ENCODE data around the gene HOXC10.

The HOXC10 gene

DNA sequence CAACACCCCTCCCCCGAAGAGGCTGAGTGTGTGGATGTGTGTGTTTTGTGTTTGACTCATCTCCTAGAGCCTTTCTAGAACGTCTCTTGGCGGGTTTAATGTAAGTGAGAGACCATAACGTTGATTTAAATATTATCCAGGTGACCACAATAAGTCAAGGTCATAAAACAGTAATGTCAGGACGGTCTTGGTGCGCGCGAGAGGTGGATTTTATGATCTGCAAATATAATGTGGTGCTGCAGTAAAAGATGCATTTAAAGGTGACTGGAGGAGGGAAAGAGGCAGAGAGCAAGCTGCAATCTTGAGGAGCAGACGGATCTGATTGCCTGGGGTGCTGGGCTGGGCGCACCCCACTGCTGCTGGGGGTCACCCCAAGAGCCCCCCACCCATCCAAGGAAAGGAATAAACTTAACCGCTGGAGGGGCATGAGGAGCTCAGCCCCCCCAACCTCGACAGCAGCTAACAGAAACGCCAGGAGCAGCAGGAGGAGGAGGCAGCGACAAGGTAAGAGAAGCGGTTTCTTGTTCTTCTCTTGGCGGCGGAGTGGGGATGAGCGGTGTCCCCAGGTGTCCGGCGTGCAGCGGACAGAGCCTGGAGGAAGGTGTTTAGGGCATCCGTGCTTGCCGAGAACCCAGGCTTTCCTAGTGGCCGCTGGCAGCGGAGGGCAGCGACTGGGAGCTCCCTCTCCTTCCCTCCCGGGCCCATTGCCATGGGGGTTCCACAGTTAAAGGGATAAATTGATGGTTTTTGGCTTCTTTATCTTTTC, 5.5 kb downstream of the HOXC10 start:
- H3K4me3 ChIP-seq (ENCODE audit: low read depth, low read length) = no peak overlapping the region
- no peak for DNase-seq (ENCODE audit: low read depth)
- TF ChIP-seq, protein P1, sequence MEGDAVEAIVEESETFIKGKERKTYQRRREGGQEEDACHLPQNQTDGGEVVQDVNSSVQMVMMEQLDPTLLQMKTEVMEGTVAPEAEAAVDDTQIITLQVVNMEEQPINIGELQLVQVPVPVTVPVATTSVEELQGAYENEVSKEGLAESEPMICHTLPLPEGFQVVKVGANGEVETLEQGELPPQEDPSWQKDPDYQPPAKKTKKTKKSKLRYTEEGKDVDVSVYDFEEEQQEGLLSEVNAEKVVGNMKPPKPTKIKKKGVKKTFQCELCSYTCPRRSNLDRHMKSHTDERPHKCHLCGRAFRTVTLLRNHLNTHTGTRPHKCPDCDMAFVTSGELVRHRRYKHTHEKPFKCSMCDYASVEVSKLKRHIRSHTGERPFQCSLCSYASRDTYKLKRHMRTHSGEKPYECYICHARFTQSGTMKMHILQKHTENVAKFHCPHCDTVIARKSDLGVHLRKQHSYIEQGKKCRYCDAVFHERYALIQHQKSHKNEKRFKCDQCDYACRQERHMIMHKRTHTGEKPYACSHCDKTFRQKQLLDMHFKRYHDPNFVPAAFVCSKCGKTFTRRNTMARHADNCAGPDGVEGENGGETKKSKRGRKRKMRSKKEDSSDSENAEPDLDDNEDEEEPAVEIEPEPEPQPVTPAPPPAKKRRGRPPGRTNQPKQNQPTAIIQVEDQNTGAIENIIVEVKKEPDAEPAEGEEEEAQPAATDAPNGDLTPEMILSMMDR (conservative IDR thresholded peaks at IDR 0.05; ENCODE audit: low read depth, low read length) = no peak

DNA sequence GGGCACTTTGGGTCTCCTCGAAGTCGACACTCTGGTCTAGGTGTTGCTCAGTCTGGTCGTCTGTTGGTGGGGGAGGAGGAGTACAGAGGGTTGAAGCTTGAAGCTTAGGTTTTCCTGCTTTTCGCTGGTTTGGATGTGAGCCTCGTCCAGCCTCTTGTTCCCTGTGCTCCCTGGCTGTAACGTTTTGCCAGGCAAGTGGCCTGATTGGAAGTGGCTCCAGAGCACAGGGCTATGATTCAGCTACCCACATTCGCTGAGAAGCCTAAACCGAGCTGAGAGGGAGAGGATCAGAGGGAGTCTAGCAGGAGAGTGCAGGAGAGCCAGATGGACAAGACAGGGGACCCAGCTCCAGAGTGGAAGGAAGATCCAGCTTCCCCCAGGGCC, 6.1 kb downstream of the HOXC10 start:
- DNase-seq (ENCODE audit: low read depth) = no peak
- TF ChIP-seq, protein P1 (conservative IDR thresholded peaks at IDR 0.05; ENCODE audit: low read depth, low read length) = no peak
- H3K4me3 ChIP-seq (ENCODE audit: low read depth, low read length) = no peak overlapping the region

DNA sequence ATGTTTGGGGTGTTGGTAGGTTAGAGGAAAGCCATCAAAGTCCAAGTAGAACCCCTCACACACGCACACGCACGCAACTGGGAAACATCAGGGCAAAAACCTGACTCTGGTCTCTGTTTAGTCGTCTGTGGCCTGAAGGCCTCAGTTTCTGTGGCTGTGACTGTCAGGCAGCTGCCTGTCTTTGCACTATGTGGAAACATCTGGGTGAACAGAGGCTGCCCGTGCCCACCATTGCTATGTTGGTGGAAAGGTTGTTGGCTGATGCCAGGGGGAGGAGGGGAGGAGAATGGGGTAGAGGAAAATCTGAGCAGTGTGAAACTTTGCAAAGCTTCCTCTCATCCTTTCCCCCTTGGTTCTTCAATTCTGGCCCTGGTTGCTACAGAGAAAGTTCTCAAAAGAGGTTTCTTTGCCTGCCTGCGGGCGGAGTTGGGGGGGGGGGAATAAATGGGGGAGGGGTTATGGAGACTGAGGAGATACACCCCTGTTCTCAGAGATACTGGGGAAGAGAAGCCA, 7.5 kb downstream of the HOXC10 start:
- TF ChIP-seq, protein P1 (conservative IDR thresholded peaks at IDR 0.05; ENCODE audit: low read depth, low read length) = no peak
- H3K4me3 ChIP-seq (ENCODE audit: low read depth, low read length) = no peak overlapping the region
- DNase-seq (ENCODE audit: low read depth) = no peak

DNA sequence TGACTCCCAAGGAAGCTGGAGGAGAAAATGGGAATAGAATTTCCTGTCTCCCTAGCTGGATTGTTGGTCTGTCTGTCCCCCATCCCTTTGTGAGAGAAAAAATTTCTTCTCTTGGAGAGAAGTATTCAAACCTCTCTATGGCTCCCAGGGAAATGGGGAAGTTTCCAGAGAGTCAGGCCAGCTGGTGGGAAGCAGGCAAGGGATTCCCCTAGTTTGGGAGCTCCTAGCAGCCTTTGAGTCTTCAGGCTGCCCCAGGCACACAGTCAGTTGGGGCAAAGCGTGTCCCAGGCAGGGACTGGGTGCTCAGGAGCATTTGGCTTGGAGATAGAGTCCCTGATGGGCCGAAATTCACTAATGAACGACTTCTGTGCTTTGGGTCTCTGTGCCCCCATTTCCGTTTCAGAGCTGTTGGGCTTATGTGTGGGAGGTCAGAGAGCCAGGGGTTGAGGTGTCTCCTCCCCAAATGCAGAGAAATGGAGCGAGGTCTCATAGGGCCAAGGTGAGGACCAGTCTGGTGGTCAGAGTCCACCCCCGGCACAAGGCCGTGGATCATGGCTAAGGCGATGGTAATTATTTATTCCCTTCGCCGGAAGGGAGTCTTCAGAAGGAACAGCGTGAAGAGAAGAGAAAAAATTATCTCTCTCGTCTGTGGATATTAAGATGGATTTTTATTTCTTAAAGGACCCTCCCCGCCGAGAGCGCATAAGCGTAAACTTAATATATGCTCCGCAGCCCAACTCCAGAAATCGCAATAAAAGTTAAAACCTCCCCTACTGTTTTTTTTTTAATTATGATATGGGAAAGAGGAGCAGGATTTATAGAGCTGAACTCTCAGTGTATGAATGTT, 8.4 kb downstream of the HOXC10 start:
- TF ChIP-seq, protein P1 (conservative IDR thresholded peaks at IDR 0.05; ENCODE audit: low read depth, low read length) = no peak
- no peak for DNase-seq (ENCODE audit: low read depth)
- H3K4me3 ChIP-seq (ENCODE audit: low read depth, low read length) = no peak overlapping the region

DNA sequence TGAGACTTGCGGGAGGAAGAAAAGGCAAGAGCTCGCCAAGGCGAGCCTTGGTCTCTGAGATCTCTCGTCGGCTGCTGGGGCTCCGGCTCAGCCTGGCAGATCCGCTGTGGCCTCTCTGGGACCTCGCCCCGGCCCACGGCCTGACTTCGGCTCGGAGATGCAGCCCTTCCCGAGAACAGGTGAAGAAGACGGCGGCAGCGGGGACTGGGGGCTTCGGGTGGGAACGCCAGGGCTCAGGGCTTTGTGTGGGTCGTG, 9.0 kb downstream of the HOXC10 start:
- TF ChIP-seq, protein P1 (conservative IDR thresholded peaks at IDR 0.05; ENCODE audit: low read depth, low read length) = no peak
- no peak for DNase-seq (ENCODE audit: low read depth)
- H3K4me3 ChIP-seq (ENCODE audit: low read depth, low read length) = no peak overlapping the region

DNA sequence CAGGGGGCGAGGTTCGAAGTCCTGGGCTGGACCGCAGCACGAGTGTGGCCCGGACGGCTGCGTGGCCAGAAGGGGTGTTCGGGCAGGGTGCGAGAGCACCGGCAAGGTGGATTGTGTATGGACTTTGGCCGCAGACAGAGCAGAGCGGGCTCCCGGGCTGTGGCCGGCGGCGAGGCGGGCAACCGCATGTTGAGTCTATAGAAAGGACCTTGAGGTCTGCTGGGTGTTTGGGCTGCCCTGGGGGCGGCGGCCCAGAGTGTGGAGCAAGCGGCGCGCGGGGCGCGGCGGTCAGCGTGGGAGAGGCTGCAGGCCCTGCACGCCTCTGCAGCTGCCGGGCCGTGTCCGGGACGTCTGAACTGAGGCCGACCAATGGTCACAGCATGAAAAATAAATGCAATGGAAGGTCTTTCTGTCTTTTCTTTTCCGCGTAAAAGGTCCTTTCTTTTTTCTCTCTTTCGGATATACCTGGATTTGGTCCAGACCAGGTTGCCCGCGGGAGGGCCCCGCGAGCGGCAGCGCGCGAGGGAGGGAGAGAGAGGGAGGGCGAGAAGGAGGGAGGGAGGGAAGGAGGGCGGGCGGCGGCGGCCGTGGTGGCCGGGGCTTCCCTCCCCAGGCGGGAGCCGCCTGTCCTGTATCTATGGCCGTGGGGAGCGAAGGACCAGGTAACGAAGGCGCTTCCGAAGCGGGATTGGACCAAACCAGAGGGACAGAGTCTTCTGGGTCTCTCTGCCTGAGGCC, 9.5 kb downstream of the HOXC10 start:
- DNase-seq (ENCODE audit: low read depth) = no peak
- TF ChIP-seq, protein P1 (conservative IDR thresholded peaks at IDR 0.05; ENCODE audit: low read depth, low read length) = no peak
- no peak overlapping the region for H3K4me3 ChIP-seq (ENCODE audit: low read depth, low read length)
